NOMO-1 treated with dmso at 0.1 percent for 144 hours (cell line): ENCODE results near the gene ACTN3.
"Not testable (repeated sequence)": the region's sequence is repeated elsewhere in the genome, so short reads cannot be mapped to it uniquely, and the experiment has no call there.

ENCODE experiments used
- DNase-seq: peaks from one replicate; lab custom pipeline; 2025; ENCODE audit not compliant: unreplicated experiment; lab: John Stamatoyannopoulos, UW

Gene ACTN3

GRCh38 chr11:66546368-66546965 lies at the start of gene ACTN3:
Gene ACTN3 (plus strand): TSS chr11:66546903. CDS start chr11:66546938, 35 bp downstream.
- no peak for DNase-seq

- no peak for DNase-seq
Observed at GRCh38 chr11:66497206-66497605, 49.5 kb upstream of the ACTN3 start.

GRCh38 chr11:66498506-66498905 lies 48.2 kb upstream of the ACTN3 start:
- no peak for DNase-seq

GRCh38 chr11:66505276-66505816 lies 41.4 kb upstream of the ACTN3 start:
- no peak for DNase-seq

- no peak for DNase-seq
Observed at GRCh38 chr11:66509131-66509561, 37.6 kb upstream of the ACTN3 start.

GRCh38 chr11:66510271-66510989 lies 36.3 kb upstream of the ACTN3 start, which contains the start of gene BBS1:
Gene BBS1 (plus strand): TSS chr11:66510635. CDS start chr11:66510660, 25 bp downstream.
- DNase-seq, result peak; percentile 34

GRCh38 chr11:66510990-66511339 lies 35.7 kb upstream of the ACTN3 start:
- no peak for DNase-seq

GRCh38 chr11:66523611-66524010 lies 23.1 kb upstream of the ACTN3 start:
- no peak for DNase-seq

GRCh38 chr11:66524304-66525040 lies 22.2 kb upstream of the ACTN3 start:
- DNase-seq, result no peak

- no peak for DNase-seq
Observed at GRCh38 chr11:66529069-66529468, 17.6 kb upstream of the ACTN3 start.

- DNase-seq, result no peak
Observed at GRCh38 chr11:66529655-66530054, 17.0 kb upstream of the ACTN3 start.

GRCh38 chr11:66530927-66531709 lies 15.6 kb upstream of the ACTN3 start:
- no peak for DNase-seq

- no peak for DNase-seq
Observed at GRCh38 chr11:66531841-66532240, 14.9 kb upstream of the ACTN3 start.

GRCh38 chr11:66532784-66533183 lies 13.9 kb upstream of the ACTN3 start:
- DNase-seq, result no peak

- no peak for DNase-seq
Observed at GRCh38 chr11:66539170-66539869, 7.4 kb upstream of the ACTN3 start.

- no peak for DNase-seq
Observed at GRCh38 chr11:66539870-66540213, 6.9 kb upstream of the ACTN3 start.

GRCh38 chr11:66540598-66540997 lies 6.1 kb upstream of the ACTN3 start:
- DNase-seq, result not testable (repeated sequence)

GRCh38 chr11:66541892-66542291 lies 4.8 kb upstream of the ACTN3 start:
- DNase-seq, result no peak

GRCh38 chr11:66542362-66542761 lies 4.3 kb upstream of the ACTN3 start:
- DNase-seq, result no peak
